Neural progenitor cell (in vitro differentiated cells): Measurements from ENCODE around the gene MUL1. TPM values are rescaled to one million over a fixed set of nuclear protein-coding genes. Genes with fewer than 3 reads are reported as not detected.

ENCODE experiments used
- DNase-seq: peaks from one replicate; pipeline ENCODE4 v3.0.0-alpha.2; 2016; ENCODE audit warnings: low spot score
- H2AFZ ChIP-seq: fragments of 200-600 bp; sonication (generic); replicated peaks from 2 replicates; pipeline ENCODE4 v1.6.1; 2016; ENCODE audit warnings: antibody characterized with exemption
- H3F3A ChIP-seq: fragments of 200-600 bp; sonication (generic); 2 replicates; pipeline ENCODE4 v1.6.1; 2016; ENCODE audit warnings: antibody characterized with exemption, low read depth
- H3K27ac ChIP-seq: fragments of 200-600 bp; sonication (generic); 2 replicates; pipeline ENCODE4 v1.5.1; 2016; ENCODE audit warnings: mild to moderate bottlenecking
- H3K27me3 ChIP-seq: fragments of 200-600 bp; sonication (generic); 2 replicates; pipeline ENCODE4 v1.6.1; 2016; ENCODE audit warnings: mild to moderate bottlenecking, moderate library complexity
- H3K36me3 ChIP-seq: fragments of 200-600 bp; sonication (generic); 2 replicates; pipeline ENCODE4 v1.5.1; 2016
- H3K4me1 ChIP-seq: fragments of 200-600 bp; sonication (generic); 2 replicates; pipeline ENCODE4 v1.6.1; 2016; ENCODE audit warnings: mixed run types
- H3K4me2 ChIP-seq: fragments of 200-600 bp; sonication (generic); 2 replicates; pipeline ENCODE4 v1.6.1; 2016
- H3K4me3 ChIP-seq: fragments of 200-600 bp; sonication (generic); 2 replicates; pipeline ENCODE4 v1.5.1; 2016
- H3K79me2 ChIP-seq: fragments of 200-600 bp; sonication (generic); 2 replicates; pipeline ENCODE4 v1.6.1; 2016; ENCODE audit warnings: low read depth
- H3K9ac ChIP-seq: fragments of 200-600 bp; sonication (generic); 2 replicates; pipeline ENCODE4 v1.6.1; 2016
- H3K9me3 ChIP-seq: fragments of 200-600 bp; sonication (generic); 2 replicates; pipeline ENCODE4 v1.5.1; 2016; ENCODE audit warnings: low read depth
- H4K20me1 ChIP-seq: fragments of 200-600 bp; sonication (generic); 2 replicates; pipeline ENCODE4 v1.6.1; 2016; ENCODE audit warnings: low read depth
- H3K27ac Mint-ChIP-seq: 3 replicates; pipeline ENCODE4 v1.8.0; 2021; ENCODE audit warnings: mixed read lengths
- H3K27me3 Mint-ChIP-seq: 2 replicates; pipeline ENCODE4 v1.8.0; 2022; ENCODE audit warnings: low read depth, mild to moderate bottlenecking, inconsistent platforms, moderate library complexity, mixed read lengths; ENCODE audit not compliant: insufficient read depth
- H3K36me3 Mint-ChIP-seq: 3 replicates; pipeline ENCODE4 v1.8.0; 2021; ENCODE audit warnings: mixed read lengths
- H3K4me1 Mint-ChIP-seq: 3 replicates; pipeline ENCODE4 v1.8.0; 2021; ENCODE audit warnings: mixed read lengths
- H3K4me3 Mint-ChIP-seq: 3 replicates; pipeline ENCODE4 v1.8.0; 2021; ENCODE audit warnings: mild to moderate bottlenecking, moderate library complexity, mixed read lengths
- H3K9me3 Mint-ChIP-seq: 3 replicates; pipeline ENCODE4 v1.8.0; 2020; ENCODE audit warnings: mixed read lengths
- EZH2 ChIP-seq: fragments of 200-600 bp; sonication (generic); IDR thresholded peaks from 2 replicates; pipeline ENCODE4 v1.6.1; 2017; ENCODE audit warnings: antibody characterized with exemption, mild to moderate bottlenecking, moderate library complexity
- EZH2phosphoT487 ChIP-seq: fragments of 200-600 bp; sonication (generic); IDR thresholded peaks from 2 replicates; pipeline ENCODE4 v1.6.1; 2017; ENCODE audit warnings: antibody characterized with exemption
- total RNA-seq: library from RNA; depleted of rRNA; stranded (reverse); fragments of >200 nt; gene quantifications from 2 replicates; pipeline ENCODE4 v1.2.3, GENCODE V29; 2015; ENCODE audit warnings: low replicate concordance
- TF ChIP-seq, protein P1 (sequence below): fragments of 200-600 bp; sonication (generic); IDR thresholded peaks from 2 replicates; pipeline ENCODE4 v1.5.1; 2017; ENCODE audit warnings: antibody characterized with exemption, mild to moderate bottlenecking

Gene MUL1
- total RNA-seq, 1 donor from 2014 or later: 6.7 TPM

- no peaks in the 10 kb centered on the region for H3K36me3 Mint-ChIP-seq
- peaks cover 73% of the 10 kb centered on the region for H3K27me3 ChIP-seq
These were observed 3.8 kb upstream of the MUL1 start for GRCh38 chr1:20511518-20512428.

DNA sequence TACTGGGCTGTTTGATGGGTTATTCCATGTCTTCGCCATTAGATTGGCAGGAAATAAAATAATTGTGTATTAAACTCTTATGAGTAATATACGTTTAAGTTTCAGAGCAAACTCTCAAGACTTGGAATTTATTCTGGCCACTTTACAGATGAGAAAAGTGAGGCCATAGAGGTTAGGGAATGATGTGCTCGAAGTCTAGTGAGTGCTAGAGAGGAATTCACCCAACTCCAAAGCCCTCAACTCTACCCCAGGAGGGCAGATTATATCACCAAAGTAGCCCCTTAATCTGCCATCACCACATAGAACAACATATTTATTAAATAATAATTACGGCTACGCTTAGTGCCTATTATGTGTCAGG is 440 bp upstream of the MUL1 start:
- H3K4me2 ChIP-seq: peak overlapping the region; percentile 80
- H3K27me3 ChIP-seq: peaks cover 48% of the 10 kb centered on the region
- DNase-seq: no peak
- peaks cover 6% of the 10 kb centered on the region for H4K20me1 ChIP-seq
- H3K4me1 ChIP-seq: peaks cover 8% of the 10 kb centered on the region
- H3K36me3 ChIP-seq: no peaks in the 10 kb centered on the region
- Mint-ChIP-seq H3K4me3 (peak overlapping the region; percentile 89), H3K9me3 (no peaks in the 10 kb centered on the region), H3K36me3 (no peaks in the 10 kb centered on the region), H3K4me1 (peaks cover 5% of the 10 kb centered on the region), H3K27ac (no peak overlapping the region), H3K27me3 (peaks cover 11% of the 10 kb centered on the region)
- no peak overlapping the region for H3K27ac ChIP-seq
- TF ChIP-seq EZH2: no peak
- TF ChIP-seq, protein P1, sequence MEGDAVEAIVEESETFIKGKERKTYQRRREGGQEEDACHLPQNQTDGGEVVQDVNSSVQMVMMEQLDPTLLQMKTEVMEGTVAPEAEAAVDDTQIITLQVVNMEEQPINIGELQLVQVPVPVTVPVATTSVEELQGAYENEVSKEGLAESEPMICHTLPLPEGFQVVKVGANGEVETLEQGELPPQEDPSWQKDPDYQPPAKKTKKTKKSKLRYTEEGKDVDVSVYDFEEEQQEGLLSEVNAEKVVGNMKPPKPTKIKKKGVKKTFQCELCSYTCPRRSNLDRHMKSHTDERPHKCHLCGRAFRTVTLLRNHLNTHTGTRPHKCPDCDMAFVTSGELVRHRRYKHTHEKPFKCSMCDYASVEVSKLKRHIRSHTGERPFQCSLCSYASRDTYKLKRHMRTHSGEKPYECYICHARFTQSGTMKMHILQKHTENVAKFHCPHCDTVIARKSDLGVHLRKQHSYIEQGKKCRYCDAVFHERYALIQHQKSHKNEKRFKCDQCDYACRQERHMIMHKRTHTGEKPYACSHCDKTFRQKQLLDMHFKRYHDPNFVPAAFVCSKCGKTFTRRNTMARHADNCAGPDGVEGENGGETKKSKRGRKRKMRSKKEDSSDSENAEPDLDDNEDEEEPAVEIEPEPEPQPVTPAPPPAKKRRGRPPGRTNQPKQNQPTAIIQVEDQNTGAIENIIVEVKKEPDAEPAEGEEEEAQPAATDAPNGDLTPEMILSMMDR: no peak
- TF ChIP-seq EZH2phosphoT487: peak; percentile 44
- H3F3A ChIP-seq: no peaks in the 10 kb centered on the region
- peak overlapping the region; percentile 94 for H3K4me3 ChIP-seq
- no peaks in the 10 kb centered on the region for H3K9me3 ChIP-seq
- peaks cover 41% of the 10 kb centered on the region for H3K79me2 ChIP-seq
- no peak overlapping the region for H3K9ac ChIP-seq
- peak overlapping the region; percentile 80 for H2AFZ ChIP-seq

More at GRCh38 chr1:20511518-20512428, 3.8 kb upstream of the MUL1 start:
- H3K4me2 ChIP-seq: no peak overlapping the region
- Mint-ChIP-seq H3K9me3 (no peaks in the 10 kb centered on the region), H3K27me3 (peaks cover 13% of the 10 kb centered on the region), H3K4me3 (no peak overlapping the region), H3K27ac (no peak overlapping the region), H3K4me1 (peaks cover 5% of the 10 kb centered on the region)
- no peak overlapping the region for H3K27ac ChIP-seq
- H2AFZ ChIP-seq: no peak overlapping the region
- H3K79me2 ChIP-seq: peaks cover 10% of the 10 kb centered on the region
- H3K9ac ChIP-seq: no peak overlapping the region
- no peaks in the 10 kb centered on the region for H4K20me1 ChIP-seq
- TF ChIP-seq EZH2phosphoT487: no peak
- TF ChIP-seq EZH2: no peak
- TF ChIP-seq, protein P1: no peak
- H3K4me3 ChIP-seq: no peak overlapping the region
- peaks cover 7% of the 10 kb centered on the region for H3K4me1 ChIP-seq
- no peaks in the 10 kb centered on the region for H3F3A ChIP-seq
- no peaks in the 10 kb centered on the region for H3K36me3 ChIP-seq
- no peaks in the 10 kb centered on the region for H3K9me3 ChIP-seq
- no peak for DNase-seq

GRCh38 chr1:20507248-20507563 is 745 bp downstream of the MUL1 start:
- no peak overlapping the region for H3K27ac ChIP-seq

More at GRCh38 chr1:20507248-20507563, 745 bp downstream of the MUL1 start:
- peaks cover 5% of the 10 kb centered on the region for H3K4me1 Mint-ChIP-seq
- Histone ChIP-seq H3K4me1 (peaks cover 8% of the 10 kb centered on the region), H3K9me3 (no peaks in the 10 kb centered on the region), H3F3A (no peaks in the 10 kb centered on the region), H2AFZ (no peak overlapping the region), H3K79me2 (peaks cover 41% of the 10 kb centered on the region), H3K27me3 (peaks cover 36% of the 10 kb centered on the region), H4K20me1 (peaks cover 6% of the 10 kb centered on the region), H3K36me3 (no peaks in the 10 kb centered on the region), H3K9ac (peak overlapping the region; percentile 85), H3K4me2 (peak overlapping the region; percentile 80), H3K4me3 (peak overlapping the region; percentile 94)
- no peak for TF ChIP-seq EZH2
- no peak for TF ChIP-seq EZH2phosphoT487
- TF ChIP-seq, protein P1: no peak
- H3K36me3 Mint-ChIP-seq: no peaks in the 10 kb centered on the region
- H3K27ac Mint-ChIP-seq: no peak overlapping the region
- peak overlapping the region; percentile 89 for H3K4me3 Mint-ChIP-seq
- no peak for DNase-seq
- H3K27me3 Mint-ChIP-seq: peaks cover 6% of the 10 kb centered on the region
- H3K9me3 Mint-ChIP-seq: no peaks in the 10 kb centered on the region
